Keratinocyte (primary cell): ENCODE measurements around the gene CYSTM1.
"Not testable (repeated sequence)": the region's sequence is repeated elsewhere in the genome, so short reads cannot be mapped to it uniquely, and the experiment has no call there.

Source experiments
- EZH2 ChIP-seq: IDR thresholded peaks from one replicate; pipeline ENCODE4 v1.6.1; 2012; ENCODE audit warnings: inconsistent platforms, mild to moderate bottlenecking, low read length, moderate library complexity
- TF ChIP-seq, protein P1 (sequence below), 3 experiments: IDR thresholded peaks in 1 of 3; conservative IDR thresholded peaks in 1 of 3; optimal IDR thresholded peaks in 1 of 3; 2 replicates in 2 of 3; 3 replicates in 1 of 3; pipeline versions ENCODE3 to v1.5.1; 2011; ENCODE audit warnings: low read length in 3 of 3, mild to moderate bottlenecking in 3 of 3, moderate library complexity in 2 of 3, control low read depth in 1 of 3, inconsistent platforms in 1 of 3; ENCODE audit not compliant: insufficient read depth in 2 of 3; ENCODE audit errors: extremely low read depth in 1 of 3

DNA sequence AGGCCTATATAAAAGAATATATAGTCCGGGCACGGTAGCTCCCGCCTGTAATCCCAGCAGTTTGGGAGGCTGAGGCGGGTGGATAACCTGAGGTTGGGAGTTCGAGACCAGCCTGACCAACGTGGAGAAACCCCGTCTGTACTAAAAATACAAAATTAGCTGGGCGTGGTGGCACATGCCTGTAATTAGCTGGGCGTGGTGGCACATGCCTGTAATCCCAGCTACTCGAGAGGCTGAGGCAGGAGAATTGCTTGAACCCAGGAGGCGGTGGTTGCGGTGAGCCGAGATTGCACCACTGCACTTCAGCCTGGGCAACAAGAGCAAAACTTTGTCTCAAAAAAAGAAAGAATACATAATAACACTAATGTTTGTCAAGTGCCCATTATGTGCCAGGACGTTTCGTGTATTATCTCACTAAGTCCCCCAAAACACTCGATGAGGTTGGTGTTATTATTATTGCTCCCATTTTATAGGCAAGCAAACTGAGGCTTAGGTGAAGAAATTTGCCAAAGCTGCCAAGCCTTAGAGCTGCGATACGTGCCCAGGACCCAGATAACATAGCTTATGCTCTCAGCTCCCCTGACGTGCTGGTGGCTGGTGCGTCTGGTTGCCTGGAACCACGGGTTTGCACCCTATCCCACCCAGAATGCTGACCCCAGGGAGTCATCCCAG lies 20.1 kb upstream of the CYSTM1 start:
- TF ChIP-seq, protein P1, sequence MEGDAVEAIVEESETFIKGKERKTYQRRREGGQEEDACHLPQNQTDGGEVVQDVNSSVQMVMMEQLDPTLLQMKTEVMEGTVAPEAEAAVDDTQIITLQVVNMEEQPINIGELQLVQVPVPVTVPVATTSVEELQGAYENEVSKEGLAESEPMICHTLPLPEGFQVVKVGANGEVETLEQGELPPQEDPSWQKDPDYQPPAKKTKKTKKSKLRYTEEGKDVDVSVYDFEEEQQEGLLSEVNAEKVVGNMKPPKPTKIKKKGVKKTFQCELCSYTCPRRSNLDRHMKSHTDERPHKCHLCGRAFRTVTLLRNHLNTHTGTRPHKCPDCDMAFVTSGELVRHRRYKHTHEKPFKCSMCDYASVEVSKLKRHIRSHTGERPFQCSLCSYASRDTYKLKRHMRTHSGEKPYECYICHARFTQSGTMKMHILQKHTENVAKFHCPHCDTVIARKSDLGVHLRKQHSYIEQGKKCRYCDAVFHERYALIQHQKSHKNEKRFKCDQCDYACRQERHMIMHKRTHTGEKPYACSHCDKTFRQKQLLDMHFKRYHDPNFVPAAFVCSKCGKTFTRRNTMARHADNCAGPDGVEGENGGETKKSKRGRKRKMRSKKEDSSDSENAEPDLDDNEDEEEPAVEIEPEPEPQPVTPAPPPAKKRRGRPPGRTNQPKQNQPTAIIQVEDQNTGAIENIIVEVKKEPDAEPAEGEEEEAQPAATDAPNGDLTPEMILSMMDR (optimal IDR thresholded peaks at IDR 0.05 in 1 of 3, IDR thresholded peaks at IDR 0.05 in 1 of 3, conservative IDR thresholded peaks at IDR 0.05 in 1 of 3; ENCODE audit: extremely low read depth in 1 of 3, insufficient read depth in 2 of 3, low read length in 3 of 3) = not testable (repeated sequence)
- TF ChIP-seq EZH2 = not testable (repeated sequence)
